Smooth muscle cell (in vitro differentiated cells): ENCODE measurements around the gene VIM. TPM values are rescaled to one million over a fixed set of nuclear protein-coding genes. Genes with fewer than 3 reads are reported as not detected.

Experiments
- DNase-seq: peaks from one replicate; lab custom pipeline; 2025; ENCODE audit not compliant: unreplicated experiment; lab: John Stamatoyannopoulos, UW
- H2AFZ ChIP-seq: fragments of 200-600 bp; sonication (generic); 2 replicates; pipeline ENCODE4 v1.6.0; 2016; ENCODE audit warnings: antibody characterized with exemption, low read depth, mild to moderate bottlenecking
- H3F3A ChIP-seq: fragments of 200-600 bp; sonication (generic); 2 replicates; pipeline ENCODE4 v1.6.0; 2017; ENCODE audit warnings: antibody characterized with exemption, low read depth
- H3K27ac ChIP-seq: fragments of 200-600 bp; sonication (generic); 2 replicates; pipeline ENCODE4 v1.5.1; 2016; ENCODE audit warnings: low read depth, mild to moderate bottlenecking
- H3K27me3 ChIP-seq: fragments of 200-600 bp; sonication (generic); 2 replicates; pipeline ENCODE4 v1.6.1; 2016; ENCODE audit warnings: low read depth, mild to moderate bottlenecking
- H3K36me3 ChIP-seq: fragments of 200-600 bp; sonication (generic); 2 replicates; pipeline ENCODE4 v1.5.1; 2016; ENCODE audit warnings: low read depth
- H3K4me1 ChIP-seq: fragments of 200-600 bp; sonication (generic); 2 replicates; pipeline ENCODE4 v1.5.1; 2016; ENCODE audit warnings: low read depth
- H3K4me2 ChIP-seq: fragments of 200-600 bp; sonication (generic); 2 replicates; pipeline ENCODE4 v1.6.0; 2016; ENCODE audit warnings: mild to moderate bottlenecking
- H3K4me3 ChIP-seq: fragments of 200-600 bp; sonication (generic); 2 replicates; pipeline ENCODE4 v1.5.1; 2016; ENCODE audit warnings: mild to moderate bottlenecking
- H3K79me2 ChIP-seq: fragments of 200-600 bp; sonication (generic); 2 replicates; pipeline ENCODE4 v1.6.0; 2016; ENCODE audit warnings: low read depth, mild to moderate bottlenecking
- H3K9ac ChIP-seq: fragments of 200-600 bp; sonication (generic); 2 replicates; pipeline ENCODE4 v1.6.0; 2016; ENCODE audit warnings: low read depth
- H3K9me3 ChIP-seq: fragments of 200-600 bp; sonication (generic); replicated peaks from 2 replicates; pipeline ENCODE4 v1.5.1; 2016; ENCODE audit warnings: low read depth
- H4K20me1 ChIP-seq: fragments of 200-600 bp; sonication (generic); 2 replicates; pipeline ENCODE4 v1.6.0; 2016; ENCODE audit warnings: low read depth
- WGBS: methylation state at CpG from one replicate; pipeline ENCODE4 v1.1.7; 2016; ENCODE audit warnings: low lambda C conversion rate; 5-methylcytosine and 5-hydroxymethylcytosine counted together
- polyA plus RNA-seq: library from polyadenylated mRNA; unstranded; fragments of >200 nt; fragmentation: Nextera tagmentation; extraction: Ambion mirVana; gene quantifications from 2 replicates; pipeline ENCODE4 v1.2.1, GENCODE V29; 2016
- total RNA-seq: library from RNA; depleted of rRNA; stranded (reverse); fragments of >200 nt; gene quantifications from 2 replicates; pipeline ENCODE4 v1.2.3, GENCODE V29; 2014
- TF ChIP-seq, protein P1 (sequence below): fragments of 200-600 bp; sonication (generic); IDR thresholded peaks from 2 replicates; pipeline ENCODE4 v1.5.1; 2017; ENCODE audit warnings: borderline replicate concordance, mild to moderate bottlenecking, antibody characterized with exemption; ENCODE audit not compliant: insufficient read depth, poor library complexity, severe bottlenecking

Gene VIM
- total and polyA plus RNA-seq, 2 experiments from 2014 or later, result 3,198 to 6,093 TPM

- no peaks in the 10 kb centered on the region for H3K36me3 ChIP-seq
- H3K27ac ChIP-seq, result peak overlapping the region; percentile 42
- H3K9ac ChIP-seq, result no peak overlapping the region
- H3K4me2 ChIP-seq, result no peak overlapping the region
- DNase-seq, result no peak
- peaks cover 4% of the 10 kb centered on the region for H3F3A ChIP-seq
- no peaks in the 10 kb centered on the region for H3K9me3 ChIP-seq
- H3K4me3 ChIP-seq, result no peak overlapping the region
- TF ChIP-seq, protein P1, sequence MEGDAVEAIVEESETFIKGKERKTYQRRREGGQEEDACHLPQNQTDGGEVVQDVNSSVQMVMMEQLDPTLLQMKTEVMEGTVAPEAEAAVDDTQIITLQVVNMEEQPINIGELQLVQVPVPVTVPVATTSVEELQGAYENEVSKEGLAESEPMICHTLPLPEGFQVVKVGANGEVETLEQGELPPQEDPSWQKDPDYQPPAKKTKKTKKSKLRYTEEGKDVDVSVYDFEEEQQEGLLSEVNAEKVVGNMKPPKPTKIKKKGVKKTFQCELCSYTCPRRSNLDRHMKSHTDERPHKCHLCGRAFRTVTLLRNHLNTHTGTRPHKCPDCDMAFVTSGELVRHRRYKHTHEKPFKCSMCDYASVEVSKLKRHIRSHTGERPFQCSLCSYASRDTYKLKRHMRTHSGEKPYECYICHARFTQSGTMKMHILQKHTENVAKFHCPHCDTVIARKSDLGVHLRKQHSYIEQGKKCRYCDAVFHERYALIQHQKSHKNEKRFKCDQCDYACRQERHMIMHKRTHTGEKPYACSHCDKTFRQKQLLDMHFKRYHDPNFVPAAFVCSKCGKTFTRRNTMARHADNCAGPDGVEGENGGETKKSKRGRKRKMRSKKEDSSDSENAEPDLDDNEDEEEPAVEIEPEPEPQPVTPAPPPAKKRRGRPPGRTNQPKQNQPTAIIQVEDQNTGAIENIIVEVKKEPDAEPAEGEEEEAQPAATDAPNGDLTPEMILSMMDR, result no peak
- peaks cover 3% of the 10 kb centered on the region for H3K79me2 ChIP-seq
- no peak overlapping the region for H2AFZ ChIP-seq
- H3K4me1 ChIP-seq, result peaks cover 8% of the 10 kb centered on the region
- H4K20me1 ChIP-seq, result no peaks in the 10 kb centered on the region
- H3K27me3 ChIP-seq, result no peaks in the 10 kb centered on the region
- 86% methylated on average over 1 of the region's 1 CpG for WGBS
Measured at GRCh38 chr10:17220652-17221100, 7.4 kb upstream of the VIM start.

DNA sequence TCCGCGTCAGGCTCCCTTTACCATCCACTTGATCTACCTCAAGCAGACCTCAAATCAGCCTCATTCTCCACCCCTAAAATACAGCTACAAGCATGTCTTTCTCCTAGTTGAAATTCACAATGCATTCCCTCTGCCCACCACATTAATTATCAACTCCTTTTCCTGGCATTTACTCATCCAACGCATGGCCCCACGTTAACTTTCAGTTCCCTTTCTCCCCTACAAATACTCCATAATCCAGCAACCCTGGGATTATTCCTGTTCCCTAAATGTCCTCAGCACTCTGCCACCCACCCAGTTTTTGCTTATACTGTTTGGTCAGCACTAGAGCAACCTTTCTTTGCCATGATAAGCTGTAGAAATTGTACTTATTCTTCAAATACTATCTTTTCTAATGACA, 5.7 kb upstream of the VIM start:
- no peaks in the 10 kb centered on the region for H3K27me3 ChIP-seq
- H2AFZ ChIP-seq, result no peak overlapping the region
- no peak overlapping the region for H3K9ac ChIP-seq
- no peaks in the 10 kb centered on the region for H4K20me1 ChIP-seq
- peaks cover 12% of the 10 kb centered on the region for H3K4me1 ChIP-seq
- WGBS, result 67% methylated on average over 4 of the region's 4 CpGs
- H3K9me3 ChIP-seq, result no peaks in the 10 kb centered on the region
- no peaks in the 10 kb centered on the region for H3K36me3 ChIP-seq
- H3K27ac ChIP-seq, result no peak overlapping the region
- TF ChIP-seq, protein P1, result no peak
- H3K79me2 ChIP-seq, result peaks cover 18% of the 10 kb centered on the region
- DNase-seq, result no peak
- H3K4me3 ChIP-seq, result no peak overlapping the region
- H3K4me2 ChIP-seq, result no peak overlapping the region
- peaks cover 6% of the 10 kb centered on the region for H3F3A ChIP-seq

DNA sequence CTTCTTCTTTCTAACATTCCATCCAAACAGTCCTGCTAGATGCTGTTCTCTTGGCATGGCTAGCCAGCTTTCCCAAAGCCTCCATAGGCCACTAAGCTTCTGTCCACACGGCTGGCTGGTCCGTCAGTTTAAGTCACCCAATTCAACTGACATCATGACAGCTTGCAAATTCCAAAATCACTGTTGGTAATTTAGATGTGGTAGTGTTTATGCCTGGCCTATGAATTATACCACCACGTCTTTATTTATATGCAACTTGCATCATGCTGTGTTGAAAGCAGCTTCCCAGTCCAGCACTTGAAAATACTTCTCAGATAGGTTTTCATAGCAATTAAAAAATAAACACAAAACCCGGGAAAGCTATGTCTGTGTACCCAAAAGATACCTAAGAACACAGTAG, 2.2 kb upstream of the VIM start:
- H3K79me2 ChIP-seq, result peaks cover 36% of the 10 kb centered on the region
- DNase-seq, result no peak
- H4K20me1 ChIP-seq, result peaks cover 17% of the 10 kb centered on the region
- 80% methylated on average over 4 of the region's 4 CpGs for WGBS
- H3K36me3 ChIP-seq, result no peaks in the 10 kb centered on the region
- no peak overlapping the region for H3K27ac ChIP-seq
- H3K4me3 ChIP-seq, result no peak overlapping the region
- TF ChIP-seq, protein P1, result no peak
- no peak overlapping the region for H2AFZ ChIP-seq
- H3K4me1 ChIP-seq, result peaks cover 16% of the 10 kb centered on the region
- H3K9me3 ChIP-seq, result no peaks in the 10 kb centered on the region
- peaks cover 21% of the 10 kb centered on the region for H3F3A ChIP-seq
- no peaks in the 10 kb centered on the region for H3K27me3 ChIP-seq
- H3K4me2 ChIP-seq, result no peak overlapping the region
- H3K9ac ChIP-seq, result no peak overlapping the region

- peak overlapping the region; percentile 99 for H3K9ac ChIP-seq
- H3K4me1 ChIP-seq, result peaks cover 24% of the 10 kb centered on the region
- H3K36me3 ChIP-seq, result peaks cover 6% of the 10 kb centered on the region
- H3K4me2 ChIP-seq, result peak overlapping the region; percentile 96
- H2AFZ ChIP-seq, result no peak overlapping the region
- no peak for DNase-seq
- WGBS, result 77% methylated on average over 8 of the region's 8 CpGs
- peaks cover 32% of the 10 kb centered on the region for H3F3A ChIP-seq
- H3K27ac ChIP-seq, result peak overlapping the region; percentile 99
- peak overlapping the region; percentile 90 for H3K4me3 ChIP-seq
- no peaks in the 10 kb centered on the region for H3K9me3 ChIP-seq
- H3K79me2 ChIP-seq, result peaks cover 47% of the 10 kb centered on the region
- TF ChIP-seq, protein P1, result no peak
- no peaks in the 10 kb centered on the region for H3K27me3 ChIP-seq
- peaks cover 28% of the 10 kb centered on the region for H4K20me1 ChIP-seq
Measured at GRCh38 chr10:17226891-17227303, 1.1 kb upstream of the VIM start.
